NCI-H1048 (cell line): ENCODE data around the gene HS3ST3B1.

Experiments
- DNase-seq: peaks from one replicate; lab custom pipeline; 2025; lab: John Stamatoyannopoulos, UW

The HS3ST3B1 gene

DNA sequence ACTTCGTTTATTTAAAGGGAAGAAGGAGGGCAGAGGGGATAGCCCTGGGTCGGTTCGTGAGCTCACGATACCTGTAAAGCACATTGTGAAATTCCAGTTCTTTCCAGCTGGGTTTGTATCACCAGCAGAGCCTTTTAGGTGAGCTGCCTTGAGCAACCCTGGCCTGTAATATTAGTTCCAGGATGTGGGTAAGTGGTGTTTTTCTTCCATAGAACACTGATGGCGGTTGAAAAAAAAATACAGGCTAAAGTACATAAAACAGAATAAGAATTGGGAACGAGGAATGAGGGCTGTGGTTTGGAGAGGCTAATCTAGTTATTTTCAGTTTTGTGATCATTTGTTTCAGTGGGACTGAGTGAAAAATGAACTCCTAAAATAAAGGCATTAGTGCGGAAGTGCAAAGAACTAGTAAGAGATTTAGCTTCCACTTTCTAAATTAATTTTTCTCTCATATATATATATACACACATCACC lies 20.6 kb downstream of the HS3ST3B1 start:
- no peak for DNase-seq

DNA sequence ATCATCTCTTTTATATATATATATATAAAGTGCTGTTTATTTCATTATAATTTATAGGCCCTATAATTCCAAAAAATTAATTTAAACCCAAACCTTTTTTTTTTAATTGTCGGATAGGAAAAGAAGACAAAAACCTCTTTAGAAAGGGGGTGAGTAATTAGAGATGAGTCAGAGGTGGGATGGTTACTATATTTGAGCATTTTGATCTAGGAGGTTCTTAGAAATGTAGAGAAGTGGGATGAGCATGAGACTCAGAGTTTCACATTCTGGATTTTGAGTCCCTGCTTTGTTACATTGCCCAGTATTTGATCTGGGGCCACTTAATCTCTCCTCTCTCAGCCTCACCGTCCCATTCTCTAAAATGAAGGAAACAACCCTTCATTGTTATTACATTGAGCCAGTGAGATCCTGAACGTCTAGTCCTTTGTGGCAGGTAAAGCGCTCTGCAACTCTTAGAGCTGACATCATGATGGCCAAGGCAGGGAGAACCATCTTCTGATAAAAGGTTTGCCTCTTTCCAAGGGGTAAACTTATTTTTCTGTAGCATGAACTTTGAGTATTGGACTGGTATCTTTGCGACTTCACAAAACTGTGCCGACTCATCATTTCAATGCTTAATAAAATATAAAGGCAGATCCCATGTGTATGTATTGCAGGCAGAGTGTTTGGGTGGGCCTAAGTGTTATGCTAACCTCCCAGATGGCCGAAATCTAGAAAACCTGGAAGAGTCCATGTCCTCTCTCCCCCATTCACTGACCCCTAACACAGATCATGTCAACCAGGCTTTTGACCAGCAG lies 21.3 kb downstream of the HS3ST3B1 start:
- no peak for DNase-seq

DNA sequence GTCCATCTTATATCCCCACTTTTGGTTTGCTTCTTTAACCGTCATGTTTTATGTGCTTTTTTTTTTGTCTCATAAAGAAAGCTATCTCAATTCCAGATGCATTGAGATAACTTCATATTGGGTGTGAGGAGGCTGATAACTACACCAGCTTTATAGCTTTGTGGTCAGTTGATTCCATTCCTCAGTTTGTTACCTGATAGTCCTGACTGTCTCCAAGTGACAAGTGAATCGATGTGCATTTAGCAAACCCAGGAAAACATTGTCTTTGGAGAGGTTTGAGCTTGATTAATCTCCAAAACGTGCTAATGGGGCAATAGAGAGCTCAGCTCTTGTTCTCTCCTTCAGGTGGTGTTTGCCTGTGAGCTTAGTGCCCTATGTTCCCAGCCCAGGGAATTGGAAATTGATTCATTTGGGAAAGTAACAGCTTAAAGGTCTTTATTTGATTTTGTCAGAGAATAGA lies 22.7 kb downstream of the HS3ST3B1 start:
- DNase-seq = no peak

DNA sequence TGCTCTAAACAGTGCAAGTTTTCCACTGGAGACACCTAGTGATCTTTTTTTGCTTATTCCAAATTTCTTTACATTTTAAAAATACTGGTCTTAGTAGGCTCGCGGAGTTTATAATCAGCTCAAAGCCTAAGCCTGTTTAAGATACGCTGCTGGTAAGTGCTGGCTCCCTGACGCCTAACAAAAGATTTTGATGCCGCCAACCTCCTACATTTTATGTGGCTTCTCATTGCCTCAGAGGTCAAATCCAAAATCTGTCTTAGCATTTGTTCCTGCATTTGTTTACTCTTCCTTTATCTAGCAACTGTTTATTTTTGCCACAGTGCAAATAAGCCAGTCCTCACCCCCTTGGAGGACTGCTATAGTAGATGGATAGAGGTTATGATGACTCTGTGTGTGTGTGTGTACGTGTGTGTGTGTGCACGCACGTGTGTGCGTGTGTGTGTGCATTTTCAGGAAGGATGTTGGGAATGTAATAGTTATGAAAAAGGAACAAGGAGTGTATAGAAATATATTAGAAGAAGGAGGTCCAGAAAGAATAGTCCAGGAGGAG lies 24.8 kb downstream of the HS3ST3B1 start:
- no peak for DNase-seq

DNA sequence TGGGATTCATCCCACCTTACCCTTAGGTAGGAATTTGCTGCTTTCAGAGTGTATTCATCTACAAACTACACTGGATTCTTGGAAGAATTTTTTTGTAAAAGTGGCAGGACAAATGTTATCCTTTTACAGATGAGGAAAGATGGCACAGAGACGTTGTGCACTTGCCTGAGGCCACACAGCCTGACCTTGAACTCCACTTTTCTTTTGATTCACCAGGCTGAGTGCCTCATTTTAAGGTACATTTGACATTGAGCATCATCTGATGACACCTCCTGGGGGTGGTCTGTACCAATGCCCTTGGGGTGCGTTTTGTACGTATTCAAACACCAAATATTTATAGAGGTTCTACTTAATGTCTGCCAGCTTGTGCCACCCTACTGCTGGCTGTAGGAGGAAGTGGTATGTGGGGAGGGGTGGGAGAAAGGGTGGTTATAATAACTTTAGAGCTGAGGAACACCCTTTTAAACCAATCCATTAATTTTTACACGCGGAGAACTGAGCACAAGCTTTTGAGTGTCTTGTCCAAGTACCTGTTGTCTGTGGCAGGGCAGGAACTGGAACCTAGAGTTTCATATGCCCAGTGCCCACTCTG lies 29.1 kb downstream of the HS3ST3B1 start:
- DNase-seq = no peak

DNA sequence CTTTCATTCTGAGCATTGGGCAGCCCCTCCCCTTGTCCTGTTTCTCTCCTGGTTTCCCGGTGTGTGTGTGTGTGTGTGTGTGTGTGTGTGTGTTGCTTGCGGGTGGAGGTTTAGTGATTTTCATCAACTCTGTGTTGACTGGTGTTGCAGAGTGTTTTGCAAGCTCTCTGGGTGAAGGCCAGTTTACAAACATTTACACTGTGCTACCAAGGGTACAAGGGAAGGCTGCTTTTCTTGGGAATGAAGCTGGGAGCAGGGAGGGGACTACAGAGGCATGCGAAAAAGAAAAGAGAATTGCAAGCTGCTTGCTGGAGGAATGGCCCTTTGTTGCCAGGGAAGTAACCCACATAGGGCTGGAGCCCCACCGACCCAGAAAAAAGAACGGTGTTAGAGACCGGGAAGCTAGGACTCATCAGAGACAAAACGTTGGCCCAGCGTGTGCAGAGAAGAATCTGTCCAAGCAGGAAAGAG lies 29.6 kb downstream of the HS3ST3B1 start:
- DNase-seq = no peak

DNA sequence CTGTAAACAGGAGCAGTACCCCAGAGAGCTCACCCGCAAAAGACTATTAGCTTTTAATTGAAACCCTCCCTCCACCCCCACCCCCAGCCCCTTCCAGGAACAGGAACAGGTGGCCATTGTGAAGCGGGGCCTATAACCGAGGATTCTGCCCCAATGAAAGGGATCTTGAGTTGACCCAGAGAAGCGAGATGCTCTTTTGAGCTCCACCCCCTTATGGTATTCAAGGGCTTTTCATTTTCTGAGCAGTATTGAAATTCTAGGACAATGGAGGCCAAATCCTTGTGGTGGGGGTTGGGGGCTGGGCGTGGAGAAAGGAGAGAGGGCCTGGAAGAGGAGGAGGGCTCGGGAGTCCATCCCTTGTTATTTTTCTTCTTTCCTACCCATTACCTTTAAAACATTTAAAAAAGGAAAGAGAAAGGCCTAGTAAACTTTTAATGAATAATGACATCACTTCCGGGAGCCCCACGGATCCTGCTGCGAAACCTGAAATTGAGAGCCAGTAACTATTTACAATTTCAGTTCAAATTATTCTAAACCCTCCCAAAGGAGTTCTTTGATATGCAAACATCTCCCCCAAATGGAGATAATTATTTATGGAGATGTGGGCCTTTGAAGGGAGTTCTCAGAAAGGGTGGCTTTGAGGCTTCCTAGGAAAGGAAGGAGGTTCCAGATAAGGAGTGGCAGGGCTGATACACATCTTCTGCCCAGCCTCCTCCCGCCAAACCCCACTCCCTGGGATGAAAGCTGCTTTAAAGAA lies 30.5 kb downstream of the HS3ST3B1 start:
- no peak for DNase-seq

DNA sequence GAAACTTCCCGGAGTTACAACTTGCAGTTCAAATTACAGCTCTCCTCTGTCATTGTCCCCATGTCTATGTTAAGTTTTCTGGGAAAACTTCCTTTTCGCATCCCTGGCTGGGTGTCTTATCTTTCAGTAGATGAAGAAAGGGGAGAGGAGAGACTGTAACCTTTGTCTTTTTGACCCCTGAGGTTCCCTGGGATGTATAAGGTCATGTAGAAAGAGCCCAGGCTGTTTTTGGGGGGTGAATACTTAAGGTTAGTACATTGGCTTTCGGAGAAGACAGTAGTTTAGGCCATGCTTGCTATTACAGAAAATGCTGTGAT lies 31.1 kb downstream of the HS3ST3B1 start:
- no peak for DNase-seq

DNA sequence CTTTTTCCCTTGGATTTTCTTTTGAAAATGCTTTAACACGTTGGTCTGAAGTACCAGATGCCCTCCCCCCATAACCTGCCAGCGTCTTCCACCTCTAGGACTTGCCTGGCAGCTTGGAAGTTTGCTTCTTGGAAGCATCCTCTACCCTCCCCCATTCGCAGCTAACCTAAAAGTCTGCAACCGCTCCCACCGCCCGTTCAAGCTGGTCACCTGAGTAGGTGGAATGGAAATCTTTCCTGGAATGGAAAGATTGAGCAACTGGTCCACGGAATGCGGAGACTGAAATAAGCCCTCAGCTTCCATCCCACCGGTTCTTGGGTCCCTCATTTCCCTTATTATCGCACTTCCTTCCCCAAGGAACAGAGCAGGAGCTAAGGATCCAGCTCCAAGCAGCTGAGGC lies 31.4 kb downstream of the HS3ST3B1 start:
- no peak for DNase-seq

DNA sequence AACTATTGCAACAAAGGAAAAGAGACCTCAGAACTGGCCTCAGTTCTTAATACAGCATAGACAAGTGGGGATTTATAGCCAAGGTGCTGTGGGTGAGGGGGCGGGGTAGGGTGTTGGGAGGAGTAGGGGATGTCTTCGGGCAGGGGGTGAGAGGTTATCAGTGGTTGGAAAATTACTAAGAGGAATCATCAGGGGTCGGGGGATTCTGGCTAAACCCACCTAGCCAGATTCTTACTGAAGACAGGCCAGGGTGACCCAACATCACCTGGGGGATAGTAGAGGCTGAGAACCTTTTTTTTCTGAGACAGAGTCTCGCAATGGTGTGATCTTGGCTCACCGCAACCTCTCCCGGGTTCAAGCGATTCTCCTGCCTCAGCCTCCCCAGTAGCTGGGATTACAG lies 32.6 kb downstream of the HS3ST3B1 start:
- no peak for DNase-seq

DNA sequence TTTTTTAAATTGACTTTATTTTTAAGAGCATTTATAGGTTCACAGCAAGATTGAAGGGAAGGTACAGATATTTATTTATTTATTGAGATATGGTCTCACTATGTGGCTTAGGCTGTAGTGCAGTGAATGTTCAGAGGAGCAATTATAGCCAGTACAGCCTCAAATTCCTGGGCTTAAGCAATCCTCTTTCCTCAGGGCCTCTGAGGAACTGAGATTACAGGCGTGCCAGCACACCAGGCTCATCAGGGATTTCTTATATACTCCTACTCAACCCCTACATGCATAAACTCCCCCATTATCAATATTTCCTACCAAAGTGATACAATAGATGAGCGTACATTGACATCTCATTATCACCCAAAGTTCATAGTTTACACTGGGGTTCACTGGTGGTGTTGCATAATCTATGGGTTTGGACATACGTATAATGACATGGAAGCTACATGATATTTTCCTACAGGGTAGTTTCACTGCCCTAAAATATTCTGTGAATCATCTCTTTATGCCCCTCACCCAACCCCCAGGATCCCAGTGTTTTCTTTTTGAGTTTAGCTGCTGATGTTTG lies 33.5 kb downstream of the HS3ST3B1 start:
- no peak for DNase-seq

DNA sequence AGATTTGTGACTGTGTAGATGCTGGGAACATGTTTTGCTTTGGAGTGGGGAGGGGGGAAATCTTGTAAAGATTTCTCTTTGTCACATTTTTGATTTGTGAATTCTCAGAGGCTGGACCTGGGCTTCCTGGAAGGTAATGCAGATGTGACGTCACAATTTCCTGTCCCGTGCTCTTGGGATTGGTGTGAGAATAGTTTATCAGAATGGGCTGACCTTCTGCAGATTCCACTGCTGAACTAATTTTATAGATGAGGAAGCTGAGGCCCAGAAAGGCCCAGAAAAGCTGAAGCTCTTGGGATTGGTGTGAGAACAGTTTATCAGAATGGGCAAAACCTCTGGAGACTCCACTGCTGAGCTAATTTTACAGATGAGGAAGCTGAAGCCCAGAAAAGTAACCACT lies 34.0 kb downstream of the HS3ST3B1 start:
- DNase-seq = no peak

DNA sequence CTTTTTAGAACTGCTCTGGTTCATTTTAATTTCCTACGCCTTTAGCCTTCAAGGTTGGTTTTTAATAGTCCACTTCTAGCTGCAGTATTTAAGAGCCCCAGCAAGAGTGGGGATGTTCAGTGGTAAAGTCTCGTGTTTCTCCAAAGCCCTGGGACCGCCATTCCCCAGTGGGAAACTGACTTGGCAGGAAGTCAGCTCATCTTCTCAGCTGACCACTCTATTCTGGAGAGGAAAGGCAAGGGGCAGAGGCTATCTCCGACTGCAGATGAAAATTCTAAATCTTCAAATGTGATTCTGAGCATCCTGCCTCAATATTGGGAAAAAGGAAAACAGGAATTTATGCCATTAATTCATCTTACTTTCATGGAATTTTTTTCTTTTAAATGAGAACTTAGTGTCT lies 35.5 kb downstream of the HS3ST3B1 start:
- no peak for DNase-seq

DNA sequence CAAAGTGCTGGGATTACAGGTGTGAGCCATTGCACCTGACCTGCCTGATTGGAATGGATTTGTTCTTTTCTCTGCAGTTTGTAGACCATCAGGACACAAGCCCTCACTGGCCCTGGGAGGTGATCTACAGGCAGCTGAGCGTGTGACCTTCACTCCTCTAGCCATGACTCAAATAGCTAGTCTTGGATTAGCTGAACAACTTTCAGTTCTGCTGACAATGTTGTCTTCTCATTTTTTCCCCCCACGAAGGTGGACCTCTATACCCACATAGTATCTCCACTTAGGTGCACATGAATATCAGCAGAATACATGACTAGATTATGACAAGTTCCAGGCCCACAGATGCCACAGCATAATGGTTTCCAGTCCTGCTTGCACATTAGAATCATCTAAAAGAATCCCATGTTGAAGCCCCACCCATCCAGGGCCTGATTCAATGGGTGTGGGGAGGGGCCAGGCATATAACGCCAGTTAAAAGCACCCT lies 36.8 kb downstream of the HS3ST3B1 start:
- DNase-seq = no peak

DNA sequence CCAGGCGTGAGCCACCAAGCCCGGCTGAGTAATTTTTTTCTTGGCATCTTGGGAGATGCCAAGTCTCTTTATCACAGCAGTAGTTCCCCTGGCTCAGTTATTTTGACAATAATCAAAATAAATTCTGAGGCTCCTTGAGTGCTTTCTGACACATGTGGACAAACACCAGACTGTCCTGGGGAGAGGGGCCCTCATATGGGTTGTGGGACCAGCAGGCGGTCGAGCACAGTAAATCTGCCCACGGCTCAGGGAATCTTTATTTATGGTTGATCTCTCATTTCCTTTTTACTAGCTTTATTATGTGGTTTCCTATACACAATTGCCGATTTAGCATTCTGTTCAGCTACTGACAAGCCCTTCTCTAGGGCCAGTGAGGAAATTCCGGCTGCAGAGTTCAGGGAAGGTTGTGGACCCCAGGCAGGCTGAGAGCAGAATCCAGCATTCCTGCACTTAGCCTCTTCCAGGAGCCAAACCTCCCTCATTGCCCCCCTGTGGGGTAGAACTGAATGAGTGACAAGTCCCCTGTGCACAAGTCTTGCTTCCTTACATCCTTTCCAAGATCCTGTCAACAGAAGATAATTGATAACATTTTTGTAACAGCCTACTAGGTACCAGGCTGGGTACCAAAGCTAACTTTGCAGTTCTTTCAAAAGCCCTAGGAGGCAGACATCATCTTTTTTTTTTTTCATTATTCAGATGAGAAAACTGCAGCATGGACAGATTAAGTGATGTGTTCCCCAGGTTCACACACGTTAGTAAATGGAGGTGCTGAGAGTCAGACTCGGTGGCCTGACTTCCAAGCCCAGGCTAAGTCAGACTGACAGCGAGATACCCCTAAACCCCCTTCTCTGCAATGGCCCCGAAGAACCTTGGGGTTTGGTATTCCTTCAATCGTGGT lies 40.2 kb downstream of the HS3ST3B1 start:
- no peak for DNase-seq

DNA sequence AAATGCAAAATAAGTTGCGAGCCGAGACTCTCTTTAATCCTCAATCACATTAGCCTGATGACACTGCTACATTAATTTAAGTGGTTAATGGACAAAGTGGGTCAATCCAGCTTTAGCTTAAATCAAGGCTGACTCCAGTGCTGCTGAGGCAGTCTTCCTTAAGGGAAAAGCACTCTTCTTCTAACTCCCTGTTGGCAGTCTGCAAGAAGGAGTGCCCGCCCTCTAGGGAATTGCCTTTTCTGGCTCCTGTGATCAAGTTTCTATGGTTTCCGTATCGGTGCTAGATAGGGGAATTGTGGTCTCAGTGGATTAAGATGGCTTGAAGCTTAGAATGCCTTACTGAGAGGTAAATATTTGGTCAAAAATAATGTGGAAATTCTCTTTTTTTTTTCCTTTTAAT lies 41.0 kb downstream of the HS3ST3B1 start:
- DNase-seq = no peak

DNA sequence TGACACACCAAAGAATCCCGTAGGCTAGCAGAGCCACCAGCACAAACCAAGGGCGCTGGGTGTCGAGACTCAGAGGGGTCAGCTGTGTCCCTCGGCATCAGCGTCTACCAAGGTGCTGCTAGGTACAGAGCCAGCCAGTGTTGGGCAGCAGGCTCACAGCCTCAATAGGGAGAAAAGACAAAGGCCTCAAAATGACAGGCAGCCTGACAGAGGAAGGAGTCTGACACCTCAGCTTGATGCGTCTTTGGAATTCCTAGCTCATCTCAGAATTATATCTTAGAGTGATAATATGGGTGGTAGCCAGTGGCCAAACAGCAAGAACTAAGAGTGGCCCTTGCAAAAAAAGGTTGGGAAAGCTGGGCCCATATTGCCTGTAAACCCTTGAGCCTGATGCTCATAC lies 45.9 kb downstream of the HS3ST3B1 start:
- no peak for DNase-seq

DNA sequence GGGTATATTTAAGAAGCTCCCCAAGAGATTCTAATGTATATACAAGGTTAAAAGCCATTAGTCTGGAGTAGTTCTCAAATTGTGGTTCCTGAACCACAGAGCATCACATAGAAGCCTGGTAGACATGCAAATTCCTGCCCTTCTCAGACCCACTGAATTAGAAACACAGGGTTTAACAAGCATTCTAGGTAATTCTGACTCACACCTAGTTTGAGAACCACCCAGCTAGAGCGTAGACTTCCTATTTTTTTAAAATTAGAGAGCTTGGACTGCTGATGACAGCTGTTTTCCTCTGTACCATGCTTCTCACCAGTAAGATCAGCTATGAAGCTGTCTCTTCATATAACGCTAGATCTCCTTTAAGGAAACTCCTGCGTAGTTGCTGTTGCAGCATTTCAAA lies 50.6 kb downstream of the HS3ST3B1 start:
- DNase-seq = no peak

DNA sequence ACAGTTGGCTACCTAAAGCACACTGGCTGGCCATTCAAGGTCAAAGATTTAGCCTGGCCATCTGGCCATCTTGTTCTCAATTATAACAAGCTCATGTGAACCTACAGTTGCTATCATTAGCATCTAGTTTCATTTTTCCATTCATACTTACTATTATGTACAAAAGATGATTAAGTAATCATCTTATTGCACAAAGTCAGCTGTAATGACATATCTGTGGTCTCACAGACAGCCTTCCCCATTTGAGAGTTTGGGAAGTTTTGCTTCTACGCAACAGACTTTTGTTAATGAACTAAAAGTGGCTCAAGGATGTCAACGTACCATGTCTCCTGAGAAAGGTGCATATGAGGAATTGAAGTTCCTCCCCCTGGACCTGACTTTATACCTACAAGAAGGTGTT lies 51.3 kb downstream of the HS3ST3B1 start:
- DNase-seq = no peak

DNA sequence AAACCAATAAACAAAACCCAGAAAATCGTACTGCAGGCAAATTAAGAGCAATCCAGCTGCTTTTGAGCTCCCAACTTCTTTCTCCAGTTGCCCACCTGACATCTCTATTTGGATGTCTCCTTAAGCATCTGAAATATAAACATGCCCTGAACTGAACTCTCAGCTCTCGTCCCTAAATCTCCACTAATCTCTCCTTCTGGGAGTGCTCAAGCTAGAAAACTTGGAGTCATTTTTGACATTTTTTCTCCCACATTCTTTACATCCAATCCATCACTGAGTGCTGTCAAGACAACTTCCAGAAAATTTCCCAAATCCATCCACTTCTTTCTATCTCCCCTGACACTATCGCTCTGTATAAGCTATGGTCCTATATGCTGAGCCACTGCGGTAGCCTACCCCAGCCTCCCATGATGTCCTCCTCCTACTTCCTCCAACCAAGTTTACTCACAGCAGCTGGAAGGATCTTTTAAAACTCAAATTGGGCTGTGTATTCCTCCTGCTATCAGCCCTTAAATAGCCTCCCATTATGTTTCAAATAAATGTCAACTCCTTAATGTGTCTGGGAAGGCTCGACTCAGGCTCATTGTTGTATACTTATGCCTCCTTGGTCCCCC lies 53.1 kb downstream of the HS3ST3B1 start:
- no peak for DNase-seq

DNA sequence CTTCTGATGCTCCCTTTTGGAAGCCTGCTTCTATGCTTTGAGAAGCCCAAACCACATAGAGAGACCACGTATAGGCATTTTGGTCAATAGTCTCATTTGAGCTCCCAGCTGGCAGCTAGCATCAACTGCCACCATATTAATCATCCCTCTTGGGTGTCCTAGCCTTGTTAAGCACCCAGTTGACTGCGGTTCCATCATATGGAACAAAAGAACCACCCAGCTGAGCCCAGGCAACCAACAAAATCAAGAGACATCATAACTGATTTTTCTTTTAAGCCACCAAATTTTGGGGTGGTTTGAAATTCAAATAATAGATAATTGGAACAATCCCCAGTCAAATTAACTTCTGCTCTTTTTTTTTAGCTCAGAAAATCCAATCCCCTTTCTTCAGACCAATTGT lies 53.9 kb downstream of the HS3ST3B1 start:
- no peak for DNase-seq
